ENCODE data around the gene OTOP2.

GRCh38 chr17:74964246-74964761 lies 40.2 kb downstream of the OTOP2 start:
- TF ChIP-seq POLR2A (IDR thresholded peaks at IDR 0.05; ENCODE audit: low read depth, low read length) (no peak), POLR2AphosphoS5 (IDR thresholded peaks at IDR 0.05; ENCODE audit: low read depth, low read length) (no peak), TAF1 (IDR thresholded peaks at IDR 0.05; ENCODE audit: low read depth, low read length) (no peak)

All from GM12891 (cell line).